HepG2 (cell line): Measurements from ENCODE around the gene CYP26B1. TPM values are rescaled to one million over a fixed set of nuclear protein-coding genes. Genes with fewer than 3 reads are reported as not detected.

ENCODE experiments used
- ARNT2 ChIP-seq: sonication (generic); formaldehyde crosslinking; IDR thresholded peaks from 2 replicates; pipeline ENCODE4 v1.8.0; 2022; ENCODE audit warnings: mild to moderate bottlenecking, low read depth, missing genetic modification reagents, moderate library complexity
- CSRNP1 ChIP-seq: sonication (generic); formaldehyde crosslinking; IDR thresholded peaks from 2 replicates; pipeline ENCODE4 v1.8.1; 2023; ENCODE audit warnings: mild to moderate bottlenecking, missing genetic modification reagents
- EHMT2 ChIP-seq: fragments of 200-600 bp; sonication (generic); IDR thresholded peaks from 2 replicates; pipeline ENCODE4 v1.7.0; 2017; ENCODE audit warnings: antibody characterized with exemption, low read depth, low read length, borderline replicate concordance
- ELF3 ChIP-seq: IDR thresholded peaks from 2 replicates; pipeline ENCODE4 v1.6.1; 2016; ENCODE audit warnings: missing genetic modification reagents, missing compliant biosample characterization
- NRL ChIP-seq: sonication (generic); formaldehyde crosslinking; IDR thresholded peaks from 2 replicates; pipeline ENCODE4 v1.5.0; 2020; ENCODE audit warnings: missing genetic modification reagents, mild to moderate bottlenecking, moderate library complexity, borderline replicate concordance
- PRPF4 ChIP-seq: fragments of 200-400 bp; formaldehyde crosslinking; IDR thresholded peaks from 2 replicates; pipeline ENCODE4 v1.6.1; 2016; ENCODE audit warnings: low read length, low read depth; ENCODE audit not compliant: poor library complexity, severe bottlenecking
- ZHX2 ChIP-seq, 2 experiments: sonication (generic) in 1 of 2; formaldehyde crosslinking in 1 of 2; IDR thresholded peaks; 2 replicates each; pipeline versions ENCODE4 v1.6.1 to v1.9.0; 2014 to 2022; ENCODE audit warnings: antibody characterized with exemption in 1 of 2, borderline replicate concordance in 1 of 2, inconsistent platforms in 1 of 2, low read depth in 1 of 2, missing genetic modification reagents in 1 of 2
- ZNF160 ChIP-seq: sonication (generic); formaldehyde crosslinking; IDR thresholded peaks from 2 replicates; pipeline ENCODE4 v1.8.0; 2022; ENCODE audit warnings: mild to moderate bottlenecking, inconsistent platforms, missing genetic modification reagents
- ZNF235 ChIP-seq: sonication (generic); formaldehyde crosslinking; IDR thresholded peaks from 2 replicates; pipeline ENCODE4 v1.8.1; 2023; ENCODE audit warnings: mild to moderate bottlenecking, missing genetic modification reagents, borderline replicate concordance
- ZNF329 ChIP-seq: sonication (generic); formaldehyde crosslinking; IDR thresholded peaks from 2 replicates; pipeline ENCODE4 v1.9.0; 2021; ENCODE audit warnings: low read depth, mild to moderate bottlenecking, missing genetic modification reagents
- ZNF33B ChIP-seq: sonication (generic); formaldehyde crosslinking; IDR thresholded peaks from 2 replicates; pipeline ENCODE4 v1.5.1; 2020; ENCODE audit warnings: mild to moderate bottlenecking, missing genetic modification reagents
- ZNF350 ChIP-seq: sonication (generic); formaldehyde crosslinking; IDR thresholded peaks from 2 replicates; pipeline ENCODE4 v1.4.0; 2020; ENCODE audit warnings: mild to moderate bottlenecking, low read depth, missing genetic modification reagents, borderline replicate concordance
- ZNF709 ChIP-seq: sonication (generic); formaldehyde crosslinking; IDR thresholded peaks from 2 replicates; pipeline ENCODE4 v1.5.0; 2020; ENCODE audit warnings: mild to moderate bottlenecking, missing genetic modification reagents
- polyA plus RNA-seq, 8 experiments: library from polyadenylated mRNA; depleted of rRNA in 3 of 8; stranded (reverse) in 7 of 8; unstranded in 1 of 8; fragments of >200 nt; fragmentation: Illumina TruSeq in 4 of 8; extraction: Trizol in 4 of 8; gene quantifications; 2 replicates each; pipeline versions ENCODE4 v1.2.1 to v1.2.3, GENCODE V29; 2011 to 2016; ENCODE audit warnings: low read depth in 4 of 8, missing spikeins in 1 of 8, mixed read lengths in 1 of 8; ENCODE audit not compliant: insufficient read depth in 1 of 8
- total RNA-seq, 5 experiments: library from RNA; depleted of rRNA; stranded (reverse); fragments of >200 nt; fragmentation: Illumina TruSeq; extraction: Trizol; gene quantifications; 2 replicates each; pipeline ENCODE4 v1.2.3, GENCODE V29; 2016; ENCODE audit warnings: low read depth in 1 of 5
- TF ChIP-seq, protein P1 (sequence below): sonication (generic); formaldehyde crosslinking; IDR thresholded peaks from 2 replicates; pipeline ENCODE4 v1.9.0; 2022; ENCODE audit warnings: missing genetic modification reagents, mild to moderate bottlenecking, borderline replicate concordance
- TF ChIP-seq, protein P2 (sequence below): sonication (generic); formaldehyde crosslinking; IDR thresholded peaks from 2 replicates; pipeline ENCODE4 v1.5.0; 2020; ENCODE audit warnings: missing genetic modification reagents, mild to moderate bottlenecking, borderline replicate concordance
- TF ChIP-seq, protein P3 (sequence below): sonication (generic); formaldehyde crosslinking; IDR thresholded peaks from 2 replicates; pipeline ENCODE4 v1.8.1; 2022; ENCODE audit warnings: low read depth, mild to moderate bottlenecking, missing genetic modification reagents

CYP26B1 gene
- total and polyA plus RNA-seq, 2 of the 13 experiments (the other 11 are each of a cell fraction or from before 2014, with no cell fraction given) = 0.05 to 0.07 TPM

DNA sequence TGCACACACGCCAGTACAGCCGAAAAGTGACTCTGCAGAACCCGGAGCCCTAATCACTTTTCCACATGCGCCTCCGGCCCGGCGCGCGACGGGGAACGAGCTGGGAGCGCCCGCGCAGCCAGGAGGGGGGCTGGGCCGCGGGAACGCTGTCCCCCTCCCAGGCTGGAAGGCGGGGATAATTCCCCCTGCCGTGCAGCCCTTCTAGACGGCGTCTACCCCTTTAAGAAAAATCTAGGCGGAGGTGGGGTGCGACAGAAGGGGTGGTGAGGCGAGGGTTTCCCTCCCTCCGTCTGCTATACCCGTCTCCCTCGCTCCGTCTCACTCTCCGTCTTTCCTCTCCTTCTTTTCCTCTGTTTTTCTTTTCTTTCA lies 2.4 kb downstream of the CYP26B1 start (continued):
- TF ChIP-seq ZHX2 (IDR thresholded peaks at IDR 0.05; ENCODE audit: low read depth) = no peak
- TF ChIP-seq ZHX2 (CRISPR knock-in tag; IDR thresholded peaks at IDR 0.05; ENCODE audit: borderline replicate concordance) = no peak
- TF ChIP-seq ZNF33B (CRISPR knock-in tag) = no peak
- TF ChIP-seq ZNF709 (CRISPR knock-in tag) = no peak
- TF ChIP-seq, protein P1, sequence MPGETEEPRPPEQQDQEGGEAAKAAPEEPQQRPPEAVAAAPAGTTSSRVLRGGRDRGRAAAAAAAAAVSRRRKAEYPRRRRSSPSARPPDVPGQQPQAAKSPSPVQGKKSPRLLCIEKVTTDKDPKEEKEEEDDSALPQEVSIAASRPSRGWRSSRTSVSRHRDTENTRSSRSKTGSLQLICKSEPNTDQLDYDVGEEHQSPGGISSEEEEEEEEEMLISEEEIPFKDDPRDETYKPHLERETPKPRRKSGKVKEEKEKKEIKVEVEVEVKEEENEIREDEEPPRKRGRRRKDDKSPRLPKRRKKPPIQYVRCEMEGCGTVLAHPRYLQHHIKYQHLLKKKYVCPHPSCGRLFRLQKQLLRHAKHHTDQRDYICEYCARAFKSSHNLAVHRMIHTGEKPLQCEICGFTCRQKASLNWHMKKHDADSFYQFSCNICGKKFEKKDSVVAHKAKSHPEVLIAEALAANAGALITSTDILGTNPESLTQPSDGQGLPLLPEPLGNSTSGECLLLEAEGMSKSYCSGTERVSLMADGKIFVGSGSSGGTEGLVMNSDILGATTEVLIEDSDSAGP (CRISPR knock-in tag) = peak; percentile 98
- TF ChIP-seq EHMT2 = no peak
- no peak for TF ChIP-seq ARNT2 (CRISPR knock-in tag)
- TF ChIP-seq ZNF329 (CRISPR knock-in tag) = no peak
- TF ChIP-seq NRL (CRISPR knock-in tag) = no peak
- TF ChIP-seq PRPF4 = no peak
- TF ChIP-seq, protein P2, sequence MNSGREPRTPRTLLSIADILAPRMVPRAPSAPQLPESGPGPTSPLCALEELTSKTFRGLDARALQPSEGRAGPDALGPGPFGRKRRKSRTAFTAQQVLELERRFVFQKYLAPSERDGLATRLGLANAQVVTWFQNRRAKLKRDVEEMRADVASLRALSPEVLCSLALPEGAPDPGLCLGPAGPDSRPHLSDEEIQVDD (CRISPR knock-in tag) = no peak
- no peak for TF ChIP-seq ELF3
- no peak for TF ChIP-seq ZNF350 (CRISPR knock-in tag)
- no peak for TF ChIP-seq ZNF160 (CRISPR knock-in tag)
- no peak for TF ChIP-seq ZNF235 (CRISPR knock-in tag)
- TF ChIP-seq CSRNP1 (CRISPR knock-in tag) = no peak
- TF ChIP-seq, protein P3, sequence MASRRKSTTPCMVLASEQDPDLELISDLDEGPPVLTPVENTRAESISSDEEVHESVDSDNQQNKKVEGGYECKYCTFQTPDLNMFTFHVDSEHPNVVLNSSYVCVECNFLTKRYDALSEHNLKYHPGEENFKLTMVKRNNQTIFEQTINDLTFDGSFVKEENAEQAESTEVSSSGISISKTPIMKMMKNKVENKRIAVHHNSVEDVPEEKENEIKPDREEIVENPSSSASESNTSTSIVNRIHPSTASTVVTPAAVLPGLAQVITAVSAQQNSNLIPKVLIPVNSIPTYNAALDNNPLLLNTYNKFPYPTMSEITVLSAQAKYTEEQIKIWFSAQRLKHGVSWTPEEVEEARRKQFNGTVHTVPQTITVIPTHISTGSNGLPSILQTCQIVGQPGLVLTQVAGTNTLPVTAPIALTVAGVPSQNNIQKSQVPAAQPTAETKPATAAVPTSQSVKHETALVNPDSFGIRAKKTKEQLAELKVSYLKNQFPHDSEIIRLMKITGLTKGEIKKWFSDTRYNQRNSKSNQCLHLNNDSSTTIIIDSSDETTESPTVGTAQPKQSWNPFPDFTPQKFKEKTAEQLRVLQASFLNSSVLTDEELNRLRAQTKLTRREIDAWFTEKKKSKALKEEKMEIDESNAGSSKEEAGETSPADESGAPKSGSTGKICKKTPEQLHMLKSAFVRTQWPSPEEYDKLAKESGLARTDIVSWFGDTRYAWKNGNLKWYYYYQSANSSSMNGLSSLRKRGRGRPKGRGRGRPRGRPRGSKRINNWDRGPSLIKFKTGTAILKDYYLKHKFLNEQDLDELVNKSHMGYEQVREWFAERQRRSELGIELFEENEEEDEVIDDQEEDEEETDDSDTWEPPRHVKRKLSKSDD (CRISPR knock-in tag) = no peak
